Effector CD4-positive, alpha-beta T cell (primary cell): ENCODE measurements around the gene ACAA2.

Experiments
- DNase-seq: peaks from one replicate; pipeline ENCODE4 v3.0.0-alpha.2; 2020

Gene ACAA2

GRCh38 chr18:49762191-49763077 is 50.9 kb downstream of the ACAA2 start:
- no peak for DNase-seq

- DNase-seq = no peak
These were observed 51.6 kb downstream of the ACAA2 start for GRCh38 chr18:49761771-49762170.

GRCh38 chr18:49758263-49758610 is 55.1 kb downstream of the ACAA2 start:
- no peak for DNase-seq

GRCh38 chr18:49757513-49758262 is 55.6 kb downstream of the ACAA2 start:
- DNase-seq = no peak

GRCh38 chr18:49756671-49757362 is 56.5 kb downstream of the ACAA2 start:
- DNase-seq = no peak

GRCh38 chr18:49756135-49756534 is 57.2 kb downstream of the ACAA2 start:
- no peak for DNase-seq

- no peak for DNase-seq
These were observed 57.8 kb downstream of the ACAA2 start for GRCh38 chr18:49755489-49755888.

- DNase-seq = no peak
These were observed 58.5 kb downstream of the ACAA2 start for GRCh38 chr18:49754866-49755265.

GRCh38 chr18:49753643-49754042 is 59.7 kb downstream of the ACAA2 start:
- no peak for DNase-seq

GRCh38 chr18:49752095-49752457 is 61.3 kb downstream of the ACAA2 start:
- no peak for DNase-seq

GRCh38 chr18:49751427-49752094 is 61.8 kb downstream of the ACAA2 start:
- DNase-seq = no peak

GRCh38 chr18:49749563-49749962 is 63.8 kb downstream of the ACAA2 start:
- DNase-seq = no peak

- DNase-seq = no peak
These were observed 65.5 kb downstream of the ACAA2 start for GRCh38 chr18:49747876-49748275.

GRCh38 chr18:49745045-49746014 is 68.0 kb downstream of the ACAA2 start:
- DNase-seq = no peak

- no peak for DNase-seq
These were observed 68.8 kb downstream of the ACAA2 start for GRCh38 chr18:49744376-49745008.

- DNase-seq = no peak
These were observed 70.2 kb downstream of the ACAA2 start for GRCh38 chr18:49743117-49743567.

GRCh38 chr18:49742316-49743116 is 70.8 kb downstream of the ACAA2 start:
- DNase-seq = no peak

GRCh38 chr18:49739275-49739674 is 74.1 kb downstream of the ACAA2 start:
- no peak for DNase-seq

- no peak for DNase-seq
These were observed 74.6 kb downstream of the ACAA2 start for GRCh38 chr18:49738721-49739120.

GRCh38 chr18:49734836-49735235 is 78.5 kb downstream of the ACAA2 start:
- no peak for DNase-seq
